ENCODE data around the gene GPR63. TPM values are rescaled to one million over a fixed set of nuclear protein-coding genes. Genes with fewer than 3 reads are reported as not detected.
A peak's percentile ranks its signal among the peaks of the same experiment; 100 is the strongest.

Gene GPR63
- total RNA-seq, 2 donors from 2014 or later = 0.80 to 0.96 TPM

DNA sequence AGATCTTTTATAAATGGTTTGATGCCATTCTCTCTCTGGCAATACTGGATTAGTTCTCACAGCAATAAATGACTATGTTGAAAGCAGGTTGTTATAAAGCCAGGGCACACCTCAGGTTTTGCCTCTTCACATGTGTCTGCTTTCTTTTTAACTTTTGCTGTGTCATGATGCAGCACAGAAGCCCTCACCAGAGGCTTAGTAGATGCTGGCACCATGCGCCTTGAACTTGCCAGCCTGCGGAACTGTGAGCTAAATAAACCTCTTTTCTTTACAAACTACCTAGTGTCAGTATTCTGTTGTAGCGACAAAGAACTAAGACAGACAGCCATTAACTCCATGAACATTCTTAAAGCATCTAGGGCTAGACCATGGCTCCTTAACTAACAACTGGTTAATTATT is 15.3 kb upstream of the GPR63 start:
- Mint-ChIP-seq H3K27ac (no peak overlapping the region), H3K4me1 (no peaks in the 10 kb centered on the region), H3K27me3 (peaks cover 11% of the 10 kb centered on the region), H3K4me3 (no peak overlapping the region), H3K36me3 (ENCODE audit: low read depth) (no peaks in the 10 kb centered on the region)
- no peaks in the 10 kb centered on the region for H3K9me3 ChIP-seq (ENCODE audit: control insufficient read depth, low read length, poor library complexity, severe bottlenecking)
- ATAC-seq (no peak), DNase-seq (no peak)

DNA sequence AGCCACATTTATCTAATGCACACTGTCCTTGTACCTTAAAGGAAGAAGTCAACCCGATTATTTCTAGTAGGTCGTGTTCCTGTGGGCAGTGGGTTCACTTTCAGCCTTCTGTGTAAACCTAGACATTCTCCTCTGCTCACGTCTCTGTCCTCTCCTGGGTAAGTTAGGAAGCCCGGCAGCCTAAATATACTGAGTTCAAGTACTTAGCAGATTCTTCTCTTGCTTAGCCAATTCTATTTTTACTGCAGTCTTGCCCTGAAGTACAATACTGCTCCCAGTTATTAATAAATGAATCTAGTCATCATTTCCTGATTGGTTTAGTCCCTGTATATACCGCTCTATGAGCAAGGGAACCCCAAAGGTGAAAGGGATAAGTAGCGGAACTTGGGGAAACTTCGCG is 14.6 kb upstream of the GPR63 start:
- no peak overlapping the region for H3K4me3 Mint-ChIP-seq
- H3K36me3 Mint-ChIP-seq (ENCODE audit: low read depth) = no peaks in the 10 kb centered on the region
- H3K27ac Mint-ChIP-seq = no peak overlapping the region
- ATAC-seq = no peak
- no peak for DNase-seq
- no peaks in the 10 kb centered on the region for H3K4me1 Mint-ChIP-seq
- peaks cover 3% of the 10 kb centered on the region for H3K27me3 Mint-ChIP-seq
- H3K9me3 ChIP-seq (ENCODE audit: control insufficient read depth, low read length, poor library complexity, severe bottlenecking) = no peaks in the 10 kb centered on the region

DNA sequence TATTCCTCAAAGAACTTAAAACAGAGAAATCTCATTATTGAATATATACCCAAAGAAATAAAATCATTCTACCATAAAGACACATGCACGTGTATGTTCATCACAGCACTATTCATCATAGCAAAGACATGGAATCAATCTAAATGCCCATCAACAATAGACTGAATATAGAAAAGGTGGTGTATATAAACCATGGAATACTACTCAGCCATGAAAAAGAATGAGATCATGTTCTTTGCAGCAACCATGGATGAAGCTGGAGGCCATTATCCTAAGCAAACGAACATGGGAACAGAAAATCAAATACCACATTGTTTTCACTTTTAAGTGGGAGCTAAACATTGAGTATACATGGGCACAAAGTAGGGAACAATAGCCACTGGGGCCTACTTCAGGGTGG is 12.3 kb upstream of the GPR63 start:
- Mint-ChIP-seq H3K36me3 (ENCODE audit: low read depth) (no peaks in the 10 kb centered on the region), H3K4me1 (no peaks in the 10 kb centered on the region), H3K4me3 (no peak overlapping the region), H3K27ac (no peak overlapping the region), H3K27me3 (no peaks in the 10 kb centered on the region)
- DNase-seq (no peak), ATAC-seq (no peak)
- H3K9me3 ChIP-seq (ENCODE audit: control insufficient read depth, low read length, poor library complexity, severe bottlenecking) = no peaks in the 10 kb centered on the region

DNA sequence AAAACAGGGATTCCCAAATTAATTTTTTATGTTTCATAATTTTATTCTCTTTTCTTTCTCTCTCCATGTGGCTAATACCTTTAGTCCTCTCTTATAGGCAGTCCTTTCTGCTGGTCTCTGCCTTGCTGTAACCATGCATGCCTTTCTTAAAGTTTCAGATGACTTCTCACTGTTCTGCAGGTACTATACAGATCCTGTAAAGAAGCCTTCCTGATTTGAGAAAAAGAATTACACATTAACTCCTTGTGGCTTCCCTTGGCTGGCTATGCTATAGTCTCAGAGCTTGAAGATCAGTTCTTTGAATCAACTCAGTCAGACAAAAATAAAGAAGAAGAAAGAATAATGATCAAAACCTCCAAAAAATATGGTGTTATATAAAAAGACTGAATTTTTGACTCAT is 7.3 kb upstream of the GPR63 start:
- ATAC-seq = no peak
- no peaks in the 10 kb centered on the region for H3K4me1 Mint-ChIP-seq
- no peaks in the 10 kb centered on the region for H3K36me3 Mint-ChIP-seq (ENCODE audit: low read depth)
- no peak overlapping the region for H3K4me3 Mint-ChIP-seq
- H3K27ac Mint-ChIP-seq = no peak overlapping the region
- H3K27me3 Mint-ChIP-seq = no peaks in the 10 kb centered on the region
- DNase-seq = no peak
- no peaks in the 10 kb centered on the region for H3K9me3 ChIP-seq (ENCODE audit: control insufficient read depth, low read length, poor library complexity, severe bottlenecking)

DNA sequence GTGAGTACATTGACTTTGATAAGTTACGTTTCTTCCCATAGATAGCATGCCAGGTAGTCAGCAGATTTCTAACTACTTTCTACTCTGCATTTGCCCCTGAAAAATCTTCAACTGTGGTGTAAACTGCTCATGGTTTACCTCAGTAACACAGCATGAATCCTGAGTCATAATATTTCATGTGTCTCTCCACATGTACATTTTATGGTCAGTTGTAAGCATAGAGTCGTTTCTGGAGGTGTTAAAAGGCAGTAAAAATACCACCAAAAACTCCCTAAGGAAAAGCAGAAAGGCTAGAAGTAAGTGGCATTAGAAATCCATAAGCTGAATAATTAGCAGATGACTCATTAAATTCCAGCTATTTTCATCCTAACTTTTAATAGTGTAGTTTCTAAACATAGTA is 4.1 kb upstream of the GPR63 start:
- peaks cover 15% of the 10 kb centered on the region for H3K27me3 Mint-ChIP-seq
- H3K36me3 Mint-ChIP-seq (ENCODE audit: low read depth) = no peaks in the 10 kb centered on the region
- H3K27ac Mint-ChIP-seq = no peak overlapping the region
- ATAC-seq (no peak), DNase-seq (no peak)
- peaks cover 14% of the 10 kb centered on the region for H3K4me1 Mint-ChIP-seq
- H3K9me3 ChIP-seq (ENCODE audit: control insufficient read depth, low read length, poor library complexity, severe bottlenecking) = no peaks in the 10 kb centered on the region
- no peak overlapping the region for H3K4me3 Mint-ChIP-seq

DNA sequence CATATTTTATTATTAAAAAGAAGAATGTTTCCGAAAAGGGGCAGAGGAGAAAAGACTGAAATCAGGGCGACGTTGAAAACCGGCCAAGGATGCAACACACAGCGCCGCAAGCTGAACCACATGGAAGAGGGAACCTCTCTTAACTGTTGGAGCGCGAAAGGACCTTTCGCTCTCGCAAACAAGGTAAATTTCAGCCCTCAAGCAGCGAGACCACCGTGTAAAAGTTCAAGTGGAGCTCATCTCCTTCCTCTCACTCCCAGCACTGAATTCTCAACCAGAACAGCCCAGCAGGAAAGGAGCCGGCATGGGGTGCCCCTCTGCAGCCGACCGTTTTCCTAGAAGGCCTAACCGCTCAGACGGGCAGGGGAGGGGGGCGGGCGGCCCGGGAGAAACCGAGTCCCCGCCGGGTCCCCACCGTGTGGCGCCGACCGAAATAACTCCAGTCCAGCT is 621 bp downstream of the GPR63 start:
- peaks cover 25% of the 10 kb centered on the region for H3K27me3 Mint-ChIP-seq
- H3K4me3 Mint-ChIP-seq = peak overlapping the region; percentile 94
- H3K4me1 Mint-ChIP-seq = peaks cover 23% of the 10 kb centered on the region
- no peaks in the 10 kb centered on the region for H3K36me3 Mint-ChIP-seq (ENCODE audit: low read depth)
- DNase-seq = no peak
- peak overlapping the region; percentile 9 for H3K27ac Mint-ChIP-seq
- peaks cover 2% of the 10 kb centered on the region for H3K9me3 ChIP-seq (ENCODE audit: control insufficient read depth, low read length, poor library complexity, severe bottlenecking)
- peak; percentile 17 for ATAC-seq

DNA sequence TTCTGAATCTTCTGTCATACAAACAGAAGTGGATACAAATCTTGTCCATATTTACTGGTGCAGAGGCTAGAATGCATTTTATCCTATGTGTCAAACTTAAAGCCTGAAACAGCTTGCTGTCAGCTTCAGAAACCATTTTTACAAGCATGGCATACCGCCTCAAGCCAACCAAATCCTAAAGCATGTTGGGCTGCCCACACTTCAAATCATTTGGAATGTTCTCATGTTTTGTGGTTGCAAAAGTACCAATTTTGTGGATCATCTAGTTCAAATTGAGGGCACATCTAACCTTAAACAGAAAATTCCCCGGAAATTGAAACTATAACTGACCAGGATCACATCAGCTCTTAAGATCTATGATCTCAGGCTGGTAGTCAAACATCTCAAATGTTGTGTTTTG is 3.2 kb downstream of the GPR63 start:
- peaks cover 2% of the 10 kb centered on the region for H3K9me3 ChIP-seq (ENCODE audit: control insufficient read depth, low read length, poor library complexity, severe bottlenecking)
- Mint-ChIP-seq H3K36me3 (ENCODE audit: low read depth) (peaks cover 2% of the 10 kb centered on the region), H3K27me3 (peaks cover 22% of the 10 kb centered on the region)

DNA sequence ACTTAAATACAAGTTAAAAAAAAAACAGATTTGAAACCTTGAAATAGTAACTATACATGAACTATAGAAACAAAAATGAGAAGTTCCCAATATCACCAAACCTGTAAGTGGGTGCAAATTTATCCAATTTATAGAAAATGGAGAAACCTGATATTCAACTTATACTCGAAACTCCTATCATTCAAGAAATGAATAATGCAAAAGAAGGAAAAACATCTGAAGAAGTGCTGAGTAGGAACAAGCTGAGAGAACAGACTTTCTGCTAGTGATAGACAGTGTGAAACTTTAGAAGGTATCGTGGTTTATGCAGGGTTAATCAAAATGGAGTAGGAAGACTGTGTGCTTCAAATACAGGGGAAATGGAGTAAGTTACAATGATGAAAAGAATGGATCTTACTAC is 4.5 kb downstream of the GPR63 start:
- H3K27ac Mint-ChIP-seq = no peak overlapping the region
- ATAC-seq (no peak), DNase-seq (no peak)
- peaks cover 2% of the 10 kb centered on the region for H3K36me3 Mint-ChIP-seq (ENCODE audit: low read depth)
- no peak overlapping the region for H3K4me3 Mint-ChIP-seq
- peaks cover 2% of the 10 kb centered on the region for H3K9me3 ChIP-seq (ENCODE audit: control insufficient read depth, low read length, poor library complexity, severe bottlenecking)
- peaks cover 15% of the 10 kb centered on the region for H3K4me1 Mint-ChIP-seq
- peaks cover 10% of the 10 kb centered on the region for H3K27me3 Mint-ChIP-seq

More for the DNA sequence above, 3.2 kb downstream of the GPR63 start:
- DNase-seq (no peak), ATAC-seq (no peak)
- peaks cover 23% of the 10 kb centered on the region for H3K4me1 Mint-ChIP-seq
- no peak overlapping the region for H3K4me3 Mint-ChIP-seq
- no peak overlapping the region for H3K27ac Mint-ChIP-seq

DNA sequence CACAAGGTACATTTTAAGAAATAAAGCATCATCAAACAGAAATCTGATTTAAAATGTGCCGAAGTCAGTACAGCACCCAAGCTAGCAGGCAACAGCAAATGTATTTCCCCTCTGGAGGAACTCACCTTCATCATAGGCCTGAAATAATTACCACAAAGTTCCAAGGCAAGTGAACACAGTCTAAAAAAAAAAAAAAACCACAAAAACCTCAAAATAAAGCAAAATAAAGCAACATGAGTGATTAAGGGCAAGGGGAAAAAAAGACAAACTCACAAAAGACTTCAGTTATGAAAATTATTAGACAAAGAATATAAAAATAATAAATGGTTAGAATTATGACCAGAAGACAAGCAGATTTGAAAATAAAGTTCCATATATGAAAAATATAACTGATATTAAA is 10.4 kb downstream of the GPR63 start:
- no peaks in the 10 kb centered on the region for H3K9me3 ChIP-seq (ENCODE audit: control insufficient read depth, low read length, poor library complexity, severe bottlenecking)
- Mint-ChIP-seq H3K4me3 (no peak overlapping the region), H3K4me1 (peaks cover 2% of the 10 kb centered on the region), H3K36me3 (ENCODE audit: low read depth) (peaks cover 4% of the 10 kb centered on the region), H3K27ac (no peak overlapping the region), H3K27me3 (peaks cover 4% of the 10 kb centered on the region)
- no peak for ATAC-seq
- DNase-seq = no peak

DNA sequence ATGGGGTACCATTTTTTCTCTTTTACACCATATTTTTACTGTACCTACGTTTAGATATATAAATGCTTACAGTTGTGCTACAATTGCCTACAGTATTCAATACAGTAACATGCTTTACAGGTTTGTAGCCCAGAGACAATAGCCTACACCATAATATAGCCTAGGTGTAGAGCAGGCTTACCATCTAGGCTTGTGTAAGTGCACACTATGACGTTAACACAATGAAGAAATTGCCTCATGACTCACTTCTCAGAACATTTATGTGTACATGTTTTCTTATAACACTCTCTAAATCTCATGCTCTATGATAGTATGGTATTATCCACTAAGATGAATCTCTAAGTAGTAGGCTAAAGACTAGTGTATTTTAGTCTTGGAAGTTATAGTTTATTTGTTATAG is 13.5 kb downstream of the GPR63 start:
- H3K36me3 Mint-ChIP-seq (ENCODE audit: low read depth) = peaks cover 2% of the 10 kb centered on the region
- H3K4me1 Mint-ChIP-seq = peaks cover 2% of the 10 kb centered on the region
- no peaks in the 10 kb centered on the region for H3K9me3 ChIP-seq (ENCODE audit: control insufficient read depth, low read length, poor library complexity, severe bottlenecking)
- ATAC-seq (no peak), DNase-seq (no peak)
- H3K4me3 Mint-ChIP-seq = no peak overlapping the region
- peaks cover 9% of the 10 kb centered on the region for H3K27me3 Mint-ChIP-seq
- H3K27ac Mint-ChIP-seq = no peak overlapping the region

DNA sequence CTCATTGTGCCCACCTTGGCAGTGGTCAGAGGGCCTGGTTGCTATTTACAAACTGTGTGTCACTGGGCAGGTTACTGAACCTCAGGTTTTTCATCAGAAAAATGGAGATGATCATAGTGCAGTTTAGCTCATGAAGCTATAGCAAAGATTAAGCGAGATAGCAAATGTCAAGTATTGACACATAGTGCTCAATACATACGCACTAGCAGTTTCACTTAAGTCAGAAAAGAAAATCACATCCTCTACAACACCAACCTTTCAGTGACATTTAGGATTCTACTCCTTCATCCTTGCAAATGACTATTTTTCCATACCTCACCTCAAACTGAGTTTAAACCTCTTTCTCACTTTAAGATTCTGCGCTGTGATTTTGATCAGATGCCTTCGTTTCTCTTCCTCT is 16.2 kb downstream of the GPR63 start:
- ATAC-seq (no peak), DNase-seq (no peak)
- no peaks in the 10 kb centered on the region for H3K9me3 ChIP-seq (ENCODE audit: control insufficient read depth, low read length, poor library complexity, severe bottlenecking)
- Mint-ChIP-seq H3K27ac (no peak overlapping the region), H3K27me3 (peaks cover 9% of the 10 kb centered on the region), H3K36me3 (ENCODE audit: low read depth) (peaks cover 2% of the 10 kb centered on the region), H3K4me3 (no peak overlapping the region), H3K4me1 (peaks cover 2% of the 10 kb centered on the region)

DNA sequence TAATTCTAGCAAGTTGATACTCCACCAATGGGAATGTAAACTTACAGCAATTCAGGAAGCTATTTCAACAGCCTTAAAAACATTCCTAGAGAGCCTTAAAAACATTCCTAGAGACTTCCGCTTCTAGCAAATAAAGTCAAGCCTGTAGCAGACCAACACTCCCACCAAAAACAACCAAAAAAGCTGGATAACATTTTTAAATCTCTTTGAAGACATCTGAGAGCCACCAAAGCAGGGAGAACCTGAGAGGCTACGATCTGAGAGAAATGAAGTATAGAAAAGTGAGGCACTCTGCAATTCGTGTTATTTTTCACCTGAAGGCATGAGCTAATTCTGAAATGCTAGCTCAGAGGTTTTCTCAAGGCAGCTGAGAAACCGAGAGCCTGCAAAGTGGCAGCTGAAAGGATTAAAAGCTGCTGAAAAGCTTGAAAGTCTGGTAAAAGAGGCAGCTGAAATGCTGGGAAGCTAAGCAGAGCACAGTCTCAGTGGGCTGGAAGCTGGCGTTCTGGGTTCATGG is 20.9 kb downstream of the GPR63 start:
- Mint-ChIP-seq H3K27ac (no peak overlapping the region), H3K4me3 (no peak overlapping the region), H3K36me3 (ENCODE audit: low read depth) (no peaks in the 10 kb centered on the region), H3K4me1 (peaks cover 2% of the 10 kb centered on the region), H3K27me3 (peaks cover 6% of the 10 kb centered on the region)
- DNase-seq (no peak), ATAC-seq (no peak)
- H3K9me3 ChIP-seq (ENCODE audit: control insufficient read depth, low read length, poor library complexity, severe bottlenecking) = no peaks in the 10 kb centered on the region

DNA sequence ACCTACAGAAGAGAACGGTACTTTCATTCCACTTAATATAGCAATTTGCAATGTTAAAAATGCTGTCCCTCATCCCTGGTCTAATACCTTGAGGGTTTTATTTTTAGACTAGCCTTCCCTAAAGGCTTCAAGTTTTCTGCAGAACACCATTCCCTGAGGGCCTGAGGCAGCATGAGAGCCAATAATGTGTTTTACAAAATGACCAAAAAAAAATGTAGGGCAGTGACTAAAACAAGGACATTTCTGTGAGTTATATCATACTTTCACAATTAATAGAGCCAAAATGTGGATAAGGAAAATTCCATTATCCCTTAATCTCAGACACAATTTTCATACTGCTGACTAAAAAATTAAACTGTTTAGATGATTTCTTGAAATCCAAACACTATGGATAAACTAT is 22.7 kb downstream of the GPR63 start:
- no peak overlapping the region for H3K27ac Mint-ChIP-seq
- H3K4me1 Mint-ChIP-seq = peaks cover 2% of the 10 kb centered on the region
- ATAC-seq = no peak
- H3K4me3 Mint-ChIP-seq = no peak overlapping the region
- H3K9me3 ChIP-seq (ENCODE audit: control insufficient read depth, low read length, poor library complexity, severe bottlenecking) = no peaks in the 10 kb centered on the region
- H3K36me3 Mint-ChIP-seq (ENCODE audit: low read depth) = peaks cover 2% of the 10 kb centered on the region
- peaks cover 12% of the 10 kb centered on the region for H3K27me3 Mint-ChIP-seq
- DNase-seq = no peak

DNA sequence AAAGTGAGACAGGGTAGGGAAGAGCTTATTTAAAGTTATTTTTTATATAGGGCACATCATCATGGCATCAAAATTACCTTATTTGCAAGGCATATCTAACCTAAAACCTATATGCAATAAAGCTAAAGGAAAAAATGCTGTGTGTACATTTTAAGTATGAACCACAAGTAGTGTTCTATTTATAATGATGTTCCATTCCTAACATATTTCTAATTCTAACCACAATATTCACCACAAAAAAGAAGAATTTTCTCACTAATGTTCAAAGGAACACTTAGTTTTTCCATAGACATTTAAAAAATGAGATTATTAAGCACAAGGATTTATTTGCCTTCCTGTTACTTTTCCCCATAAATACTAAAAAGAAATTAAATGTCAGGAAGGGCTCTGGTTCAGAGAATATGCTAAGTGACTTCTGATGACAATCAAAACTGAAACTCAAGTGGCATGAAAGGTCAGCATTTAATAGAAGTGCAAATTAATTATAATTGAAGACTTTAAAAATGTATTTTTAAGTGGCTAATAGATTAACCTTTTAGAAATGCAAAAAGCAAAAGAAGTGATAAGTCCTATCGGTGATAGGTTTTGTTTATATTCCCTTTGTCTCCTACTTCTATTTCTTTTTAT is 25.1 kb downstream of the GPR63 start:
- H3K4me1 Mint-ChIP-seq = peaks cover 8% of the 10 kb centered on the region
- no peak for DNase-seq
- no peak overlapping the region for H3K27ac Mint-ChIP-seq
- no peak for ATAC-seq
- H3K9me3 ChIP-seq (ENCODE audit: control insufficient read depth, low read length, poor library complexity, severe bottlenecking) = no peaks in the 10 kb centered on the region
- H3K27me3 Mint-ChIP-seq = peaks cover 12% of the 10 kb centered on the region
- peaks cover 2% of the 10 kb centered on the region for H3K36me3 Mint-ChIP-seq (ENCODE audit: low read depth)
- H3K4me3 Mint-ChIP-seq = no peak overlapping the region
